ENCODE measurements around the gene SLC6A1. TPM values are rescaled to one million over a fixed set of nuclear protein-coding genes. Genes with fewer than 3 reads are reported as not detected.

SLC6A1 gene
- total and polyA plus RNA-seq, 2 of the 8 experiments (the other 6 are each of a cell fraction or from before 2014, with no cell fraction given), result 0.30 to 0.63 TPM

GRCh38 chr3:10957976-10958749, 34.4 kb upstream of the SLC6A1 start:
- Histone ChIP-seq H3K36me3 (ENCODE audit: control insufficient read depth in 2 of 4, insufficient read depth in 4 of 4, low read length in 3 of 4) (no peaks in the 10 kb centered on the region), H2AFZ (ENCODE audit: low read length) (no peak overlapping the region), H3K79me1 (ENCODE audit: low read depth, low read length) (no peaks in the 10 kb centered on the region), H4K20me1 (replicated peaks in 1 of 2; ENCODE audit: control insufficient read depth in 1 of 2, insufficient read depth in 2 of 2, low read length in 2 of 2) (peaks cover 0 to 3% of the 10 kb centered on the region in 2 experiments), H3K4me3 (ENCODE audit: extremely low read depth in 1 of 4, insufficient read depth in 2 of 4, low read depth in 3 of 4, low read length in 4 of 4) (no peak overlapping the region), H3K4ac (replicated peaks; ENCODE audit: insufficient read length, low read depth, low read length) (no peak overlapping the region), H3K79me2 (ENCODE audit: control insufficient read depth in 1 of 2, insufficient read depth in 2 of 2, low read length in 2 of 2) (no peaks in the 10 kb centered on the region), H3K23ac (ENCODE audit: insufficient read length) (no peak overlapping the region), H3K9me3 (ENCODE audit: insufficient read depth in 2 of 2, low read depth in 1 of 2, low read length in 1 of 2) (no peaks in the 10 kb centered on the region), H2AK5ac (ENCODE audit: low read depth, low read length) (no peak overlapping the region), H3K56ac (replicated peaks; ENCODE audit: insufficient read length, low read depth, low read length) (no peak overlapping the region), H3K27ac (ENCODE audit: low read depth, low read length) (no peak overlapping the region), H4K91ac (replicated peaks; ENCODE audit: insufficient read length, low read length) (no peak overlapping the region), H2BK20ac (ENCODE audit: low read length) (no peak overlapping the region), H4K5ac (ENCODE audit: insufficient read length, low read depth, low read length) (no peak overlapping the region), H3K27me3 (replicated peaks in 1 of 4; ENCODE audit: control insufficient read depth in 3 of 4, extremely low read depth in 1 of 4, insufficient read depth in 3 of 4, low read length in 3 of 4) (no peaks in the 10 kb centered on the region), H4K8ac (ENCODE audit: extremely low read depth, insufficient read depth, low read length) (no peak overlapping the region), H3K23me2 (ENCODE audit: low read depth, low read length) (no peaks in the 10 kb centered on the region), H3K4me1 (replicated peaks in 1 of 4; ENCODE audit: control insufficient read depth in 3 of 4, insufficient read depth in 4 of 4, low read length in 3 of 4) (no peaks in the 10 kb centered on the region; a peak in 1 of 7 replicates), H2BK120ac (replicated peaks; ENCODE audit: low read depth, low read length) (no peak overlapping the region), H3K9ac (replicated peaks in 1 of 4; ENCODE audit: extremely low read depth in 1 of 4, low read depth in 3 of 4, low read length in 3 of 4) (no peak overlapping the region), H2BK12ac (ENCODE audit: low read depth, low read length) (no peak overlapping the region), H2BK5ac (ENCODE audit: low read depth, low read length) (no peak overlapping the region), H3K4me2 (ENCODE audit: insufficient read depth in 1 of 2, low read depth in 2 of 2, low read length in 2 of 2) (no peak overlapping the region), H3K18ac (ENCODE audit: extremely low read depth, low read length) (no peak overlapping the region), H3K14ac (ENCODE audit: insufficient read length) (no peak overlapping the region), H2BK15ac (ENCODE audit: low read length) (no peak overlapping the region)
- no peak for DNase-seq (ENCODE audit: low read depth in 1 of 2, low spot score in 2 of 2)
- no peak for FAIRE-seq
- ChIA-PET POLR2A (ENCODE audit: partially characterized antibody) (no interaction called here), CTCF (ENCODE audit: partially characterized antibody) (interaction anchor here (0.7 to 16.2 kb wide), 9 partner anchors 7 to 196 kb away, joined by 3 to 207 read pairs (median 7); partner anchors contain the start of gene HRH1)
- WGBS, 2 experiments (ENCODE audit: extremely low coverage in 1 of 2, insufficient coverage in 1 of 2, insufficient read length in 1 of 2, insufficient replicate concordance in 2 of 2, low coverage in 1 of 2, low lambda C conversion rate in 2 of 2, missing lambda C conversion rate in 1 of 2), result 94% methylated on average over 17 of the region's 17 CpGs; no CpG with 5 or more reads in 1 of the 2 experiments
- TF ChIP-seq SP4 (IDR thresholded peaks at IDR 0.05; ENCODE audit: low read length) (no peak), TBP (IDR thresholded peaks at IDR 0.05; ENCODE audit: low read depth, low read length) (no peak), EGR1 (IDR thresholded peaks at IDR 0.05; ENCODE audit: borderline replicate concordance, low read depth, low read length) (no peak), POLR2AphosphoS5 (IDR thresholded peaks at IDR 0.05; ENCODE audit: low read depth, low read length) (no peak), SP1 (IDR thresholded peaks at IDR 0.05; ENCODE audit: low read depth, low read length) (no peak), USF2 (IDR thresholded peaks at IDR 0.05; ENCODE audit: low read length) (no peak), SRF (IDR thresholded peaks at IDR 0.05; ENCODE audit: low read depth, low read length) (no peak), YY1 (IDR thresholded peaks at IDR 0.05; ENCODE audit: low read depth, low read length) (no peak), EZH2 (IDR thresholded peaks at IDR 0.05; ENCODE audit: low read depth, low read length, severe bottlenecking) (no peak), GTF2F1 (IDR thresholded peaks at IDR 0.05; ENCODE audit: borderline replicate concordance, low read depth, low read length) (no peak), JUND (IDR thresholded peaks at IDR 0.05; ENCODE audit: low read length) (no peak), TEAD4 (IDR thresholded peaks at IDR 0.05; ENCODE audit: low read depth, low read length) (no peak)
- TF ChIP-seq, protein P1, sequence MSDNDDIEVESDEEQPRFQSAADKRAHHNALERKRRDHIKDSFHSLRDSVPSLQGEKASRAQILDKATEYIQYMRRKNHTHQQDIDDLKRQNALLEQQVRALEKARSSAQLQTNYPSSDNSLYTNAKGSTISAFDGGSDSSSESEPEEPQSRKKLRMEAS (IDR thresholded peaks at IDR 0.05), result no peak

Measured in H1 (cell line).